Measurements from ENCODE around the gene THAP7. TPM values are rescaled to one million over a fixed set of nuclear protein-coding genes. Genes with fewer than 3 reads are reported as not detected.

THAP7 gene
- total and polyA plus RNA-seq, 9 of the 15 experiments (the other 6 are each of a cell fraction or from before 2014, with no cell fraction given), result 7.9 to 263 (median 84.1) TPM

DNA sequence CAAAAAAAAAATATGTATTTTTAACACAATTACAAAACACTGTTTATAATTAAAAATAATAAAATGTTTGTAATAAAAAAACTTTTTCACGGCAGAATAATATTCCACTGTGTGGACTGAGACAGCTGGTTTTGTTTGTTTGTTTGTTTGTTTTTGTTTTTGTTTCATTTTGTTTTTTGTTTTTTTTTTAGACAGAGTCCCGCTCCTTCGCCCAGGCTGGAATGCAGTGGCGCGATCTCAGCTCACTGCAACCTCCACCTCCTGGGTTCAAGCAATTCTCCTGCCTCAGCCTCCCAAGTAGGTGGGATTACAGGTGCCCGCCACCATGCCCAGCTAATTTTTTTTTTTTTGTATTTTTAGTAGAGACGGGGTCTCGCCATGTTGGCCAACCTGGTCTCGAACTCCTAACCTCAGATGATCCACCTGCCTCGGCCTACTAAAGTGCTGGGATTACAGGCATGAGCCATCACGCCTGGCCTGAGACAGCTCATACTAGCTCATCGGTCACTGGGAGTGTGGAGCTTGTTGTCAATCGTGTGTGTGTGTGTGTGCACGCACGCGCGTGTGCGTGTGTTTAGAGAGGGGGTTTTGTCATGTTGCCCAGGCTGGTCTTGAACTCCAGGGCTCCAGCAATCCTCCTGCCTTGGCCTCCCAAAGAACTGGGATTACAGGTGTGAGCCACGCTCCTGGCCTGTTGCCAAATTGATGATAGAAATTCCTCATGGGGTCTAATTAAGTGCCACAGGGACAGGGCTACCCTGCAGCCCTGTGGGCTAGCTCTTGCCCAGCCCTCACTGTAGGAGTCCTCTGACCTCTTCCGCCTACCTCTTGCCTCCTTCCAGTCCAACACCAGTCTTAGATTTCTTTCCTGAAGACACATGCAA lies 42.1 kb downstream of the THAP7 start (continued):
- no peak for TF ChIP-seq TRIM25 (IDR thresholded peaks at IDR 0.05; ENCODE audit: borderline replicate concordance)
- 0 out of 2 replicates have a peak, but pooled peaks have one; percentile 39 for TF ChIP-seq ZBTB33 (CRISPR knock-in tag; IDR thresholded peaks at IDR 0.05)
- TF ChIP-seq HDAC1 (IDR thresholded peaks at IDR 0.05), result no peak
- TF ChIP-seq POLR2AphosphoS5 (IDR thresholded peaks at IDR 0.05; ENCODE audit: control insufficient read depth, insufficient read depth, low read depth, low read length), result no peak
- no peak for TF ChIP-seq NR4A1 (CRISPR knock-in tag; IDR thresholded peaks at IDR 0.05)
- TF ChIP-seq NR4A1 (tag; IDR thresholded peaks at IDR 0.05), result no peak
- peak; percentile 33 for TF ChIP-seq DACH1 (IDR thresholded peaks at IDR 0.05; ENCODE audit: partially characterized antibody)
- no peak for TF ChIP-seq SP1 (CRISPR knock-in tag; IDR thresholded peaks at IDR 0.05)
- TF ChIP-seq ZNF146 (CRISPR knock-in tag; IDR thresholded peaks at IDR 0.05; ENCODE audit: unreplicated experiment), result peak; percentile 87
- no peak for TF ChIP-seq RBM17 (IDR thresholded peaks at IDR 0.05; ENCODE audit: borderline replicate concordance, low read depth, low read length)
- TF ChIP-seq NCOA1 (IDR thresholded peaks at IDR 0.05; ENCODE audit: low read depth), result peak; percentile 29; the same call in 1 of the 2 replicates
- TF ChIP-seq PYGO2 (tag; IDR thresholded peaks at IDR 0.05), result no peak
- no peak for TF ChIP-seq POLR2AphosphoS2 (IDR thresholded peaks at IDR 0.05; ENCODE audit: low read length)
- TF ChIP-seq ETV1 (tag; conservative IDR thresholded peaks at IDR 0.05; ENCODE audit: low read depth), result no peak
- no peak for TF ChIP-seq MBD2 (IDR thresholded peaks at IDR 0.05; ENCODE audit: borderline replicate concordance, low read depth)
- 0 out of 2 replicates have a peak, but pooled peaks have one; percentile 17 for TF ChIP-seq ZNF12 (CRISPR knock-in tag; IDR thresholded peaks at IDR 0.05)
- TF ChIP-seq CBFB (CRISPR knock-in tag; IDR thresholded peaks at IDR 0.05), result 0 out of 2 replicates have a peak, but pooled peaks have one; percentile 44
- TF ChIP-seq ZFP36 (IDR thresholded peaks at IDR 0.05; ENCODE audit: low read depth, low read length, partially characterized antibody), result no peak
- no peak for TF ChIP-seq SMAD2 (IDR thresholded peaks at IDR 0.05; ENCODE audit: low read depth, low read length)
- TF ChIP-seq EP400 (IDR thresholded peaks at IDR 0.05), result no peak
- TF ChIP-seq, protein P1, sequence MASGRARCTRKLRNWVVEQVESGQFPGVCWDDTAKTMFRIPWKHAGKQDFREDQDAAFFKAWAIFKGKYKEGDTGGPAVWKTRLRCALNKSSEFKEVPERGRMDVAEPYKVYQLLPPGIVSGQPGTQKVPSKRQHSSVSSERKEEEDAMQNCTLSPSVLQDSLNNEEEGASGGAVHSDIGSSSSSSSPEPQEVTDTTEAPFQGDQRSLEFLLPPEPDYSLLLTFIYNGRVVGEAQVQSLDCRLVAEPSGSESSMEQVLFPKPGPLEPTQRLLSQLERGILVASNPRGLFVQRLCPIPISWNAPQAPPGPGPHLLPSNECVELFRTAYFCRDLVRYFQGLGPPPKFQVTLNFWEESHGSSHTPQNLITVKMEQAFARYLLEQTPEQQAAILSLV (tag; IDR thresholded peaks at IDR 0.05), result no peak
- no peak for TF ChIP-seq GABPB2 (CRISPR knock-in tag; conservative IDR thresholded peaks at IDR 0.05)
- TF ChIP-seq RAD21 (CRISPR knock-in tag; conservative IDR thresholded peaks at IDR 0.05 in 1 of 2, IDR thresholded peaks at IDR 0.05 in 1 of 2), result peak in 1 of 2 experiments; percentile 16; a peak in 2 of 4 replicates
- no peak for TF ChIP-seq KDM1A (IDR thresholded peaks at IDR 0.05)
- TF ChIP-seq ARHGAP35 (IDR thresholded peaks at IDR 0.05; ENCODE audit: partially characterized antibody), result peak; percentile 75
